IPS-NIHi11 (cell line): ENCODE measurements around the gene SYT14.

Experiments used
- DNase-seq: peaks from one replicate; pipeline ENCODE4 v3.0.0; 2012; ENCODE audit warnings: mixed read lengths, low spot score

SYT14 gene

GRCh38 chr1:210207597-210208450, 269.8 kb downstream of the SYT14 start:
- no peak for DNase-seq

- no peak for DNase-seq
Measured at GRCh38 chr1:210213335-210213734, 275.3 kb downstream of the SYT14 start.

GRCh38 chr1:210214573-210215409, 276.8 kb downstream of the SYT14 start:
- no peak for DNase-seq

- DNase-seq = no peak
Measured at GRCh38 chr1:210217482-210217881, 279.5 kb downstream of the SYT14 start.

- DNase-seq = no peak
Measured at GRCh38 chr1:210218047-210218446, 280.0 kb downstream of the SYT14 start.
